ENCODE measurements around the gene PDP2. TPM values are rescaled to one million over a fixed set of nuclear protein-coding genes. Genes with fewer than 3 reads are reported as not detected.

Gene PDP2
- total and polyA plus RNA-seq, 2 of the 4 experiments (the other 2 are of a cell fraction): 5.3 to 16.8 TPM

- in situ Hi-C loops (cut with MboI; ENCODE audit: low sequenced_read_pairs): no loop called here
- Histone ChIP-seq H3K36me3 (ENCODE audit: control insufficient read depth, insufficient read depth, low read length) (no peaks in the 10 kb centered on the region), H3K9ac (ENCODE audit: low read depth, low read length) (no peak overlapping the region), H3K4ac (ENCODE audit: low read depth, low read length) (no peak overlapping the region), H3K18ac (ENCODE audit: low read depth, low read length) (no peak overlapping the region), H3K4me2 (ENCODE audit: low read depth, low read length) (no peak overlapping the region), H2BK20ac (ENCODE audit: low read depth, low read length) (no peak overlapping the region), H3K23ac (ENCODE audit: low read depth, low read length) (no peak overlapping the region), H2BK120ac (ENCODE audit: low read depth, low read length) (no peak overlapping the region), H3K27me3 (ENCODE audit: control insufficient read depth, insufficient read depth, low read length) (peaks cover 57% of the 10 kb centered on the region), H3K4me3 (ENCODE audit: insufficient read depth, low read depth, low read length) (no peak overlapping the region), H3K4me1 (ENCODE audit: control insufficient read depth, insufficient read depth, low read length) (no peaks in the 10 kb centered on the region; the same call in 1 of the 2 replicates), H2BK5ac (ENCODE audit: low read depth, low read length, poor library complexity, severe bottlenecking) (no peak overlapping the region), H2AFZ (replicated peaks; ENCODE audit: low read length, poor library complexity) (no peak overlapping the region), H3K9me3 (ENCODE audit: control insufficient read depth, insufficient read depth, low read length) (no peaks in the 10 kb centered on the region), H3K27ac (ENCODE audit: insufficient read depth, low read length) (no peak overlapping the region), H4K8ac (ENCODE audit: low read depth in 2 of 2, low read length in 2 of 2) (no peak overlapping the region), H3K56ac (ENCODE audit: extremely low read depth, insufficient read depth, low read length) (no peak overlapping the region), H4K91ac (ENCODE audit: insufficient read depth, low read depth, low read length) (no peak overlapping the region), H3K14ac (replicated peaks; ENCODE audit: low read depth, low read length) (no peak overlapping the region; the same call in 1 of the 2 replicates), H2AK5ac (ENCODE audit: low read depth, low read length) (no peak overlapping the region), H4K20me1 (ENCODE audit: insufficient read depth, low read length) (no peaks in the 10 kb centered on the region), H2AK9ac (replicated peaks; ENCODE audit: low read depth, low read length, poor library complexity) (no peak overlapping the region), H3K79me1 (ENCODE audit: low read depth in 1 of 2, low read length in 2 of 2) (no peaks in the 10 kb centered on the region), H3K9me1 (ENCODE audit: insufficient read depth, low read length) (0 out of 2 replicates have a peak, but pooled peaks cover 3% of the 10 kb centered on the region), H2BK15ac (ENCODE audit: low read depth, low read length) (no peak overlapping the region), H4K5ac (ENCODE audit: low read depth, low read length) (no peak overlapping the region)
- no TSS peak for BruUV-seq (replicated peaks)
- ATAC-seq (ENCODE audit: low read depth): no peak
- ChIA-PET CTCF (interaction anchor here (0.6 to 3.0 kb wide), 4 partner anchors 11 to 485 kb away, joined by 3 to 13 read pairs (median 6); partner anchors contain the start of genes KCTD19, LRRC36 and NAE1), POLR2A (ENCODE audit: unreplicated experiment) (no interaction called here)
- intact Hi-C loops (cut with micrococcal nuclease): no loop called here
- no peak for TF ChIP-seq MXI1 (IDR thresholded peaks at IDR 0.05; ENCODE audit: borderline replicate concordance, low read depth, low read length)
- TF ChIP-seq FOS (IDR thresholded peaks at IDR 0.05; ENCODE audit: low read depth, low read length): no peak
- TF ChIP-seq MAZ (IDR thresholded peaks at IDR 0.05; ENCODE audit: borderline replicate concordance, low read depth, low read length): no peak
- no peak for TF ChIP-seq CHD1 (IDR thresholded peaks at IDR 0.05; ENCODE audit: low read depth, low read length)
- TF ChIP-seq ELK1 (IDR thresholded peaks at IDR 0.05; ENCODE audit: borderline replicate concordance, low read depth, low read length): no peak
- TF ChIP-seq RAD21 (IDR thresholded peaks at IDR 0.05; ENCODE audit: low read length): no peak
- no peak for TF ChIP-seq NFE2L2 (IDR thresholded peaks at IDR 0.05; ENCODE audit: low read depth, low read length)
- no peak for TF ChIP-seq CTCF (conservative IDR thresholded peaks at IDR 0.05; ENCODE audit: low read depth, low read length)
- TF ChIP-seq RCOR1 (IDR thresholded peaks at IDR 0.05; ENCODE audit: insufficient replicate concordance, low read length): no peak
- no peak for TF ChIP-seq POLR2A (IDR thresholded peaks at IDR 0.05; ENCODE audit: low read depth, low read length)
- TF ChIP-seq USF2 (IDR thresholded peaks at IDR 0.05; ENCODE audit: low read depth, low read length): no peak
- TF ChIP-seq MAFK (IDR thresholded peaks at IDR 0.05; ENCODE audit: low read depth, low read length): no peak
- TF ChIP-seq RFX5 (IDR thresholded peaks at IDR 0.05; ENCODE audit: low read depth, low read length): no peak
- no peak for TF ChIP-seq CEBPB (IDR thresholded peaks at IDR 0.05; ENCODE audit: low read depth, low read length)
- TF ChIP-seq SMC3 (IDR thresholded peaks at IDR 0.05; ENCODE audit: low read depth, low read length): no peak
- no peak for TF ChIP-seq BHLHE40 (IDR thresholded peaks at IDR 0.05; ENCODE audit: low read depth, low read length)
- dilution Hi-C loops (cut with HindIII; ENCODE audit: low sequenced_read_pairs, unreplicated experiment): no loop called here
- 73% methylated on average over 2 of the region's 4 CpGs; no CpG with 5 or more reads in 1 of the 2 experiments for WGBS, 2 experiments (ENCODE audit: extremely low coverage in 2 of 2, insufficient read length in 1 of 2)
- DNase-seq: no peak
Observed at GRCh38 chr16:66841366-66841765, 38.9 kb upstream of the PDP2 start.
